Head of caudate nucleus (tissue), 42 donors: Measurements from ENCODE around the gene RGS9BP.

Source experiments
- DNase-seq, 42 donors: peaks; one replicate each; pipeline versions ENCODE4 v3.0.0 to v3.0.0-alpha.2; 2020 to 2021; ENCODE audit warnings: mixed read lengths in 7 of 42
- intact Hi-C: fragments of 100-400 bp; cut with DNase I; formaldehyde crosslinking; loops from one replicate; pipeline ENCODE4 v1.15.0; 2022

Gene RGS9BP

DNA sequence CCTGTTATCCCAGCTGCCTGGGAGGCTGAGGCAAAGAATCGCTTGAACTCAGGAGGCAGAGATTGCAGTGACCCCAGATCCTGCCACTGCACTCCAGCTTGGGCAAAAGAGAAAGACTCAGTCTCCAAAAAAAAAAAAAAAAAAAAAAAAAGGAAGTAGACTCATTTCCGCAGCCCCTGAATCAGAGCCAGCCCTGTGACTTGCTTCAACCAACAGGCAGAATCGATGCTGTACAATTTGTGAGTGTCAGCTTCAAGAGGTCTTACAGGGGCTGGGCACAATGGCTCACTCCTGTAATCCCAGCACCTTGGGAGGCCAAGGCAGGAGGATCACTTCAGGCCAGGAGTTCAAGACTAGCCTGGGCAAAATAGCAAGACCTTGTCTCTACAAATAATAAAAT, 13.5 kb upstream of the RGS9BP start:
- DNase-seq, result peak in 1 of 42 donors; percentile 49
- intact Hi-C loops, result no loop called here

DNA sequence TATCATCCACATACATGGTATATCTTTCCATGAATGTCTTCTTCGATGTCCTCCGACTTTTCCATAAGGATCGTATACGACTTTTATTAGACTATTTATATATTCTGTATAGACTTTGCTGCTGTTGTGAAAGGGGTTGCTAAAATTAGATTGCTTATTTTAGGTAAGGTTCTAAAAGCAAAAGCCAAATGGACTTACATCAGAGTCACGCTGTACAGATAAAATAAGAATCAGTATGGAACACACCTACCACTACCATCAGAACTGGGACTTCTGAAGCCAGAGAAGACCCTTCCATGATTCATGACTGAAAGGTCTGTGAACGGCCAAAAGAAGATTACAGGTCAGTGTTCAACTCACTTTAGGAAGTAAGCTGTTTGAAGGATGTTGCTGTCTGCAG, 9.6 kb upstream of the RGS9BP start:
- intact Hi-C loops, result no loop called here
- DNase-seq, result no peak

DNA sequence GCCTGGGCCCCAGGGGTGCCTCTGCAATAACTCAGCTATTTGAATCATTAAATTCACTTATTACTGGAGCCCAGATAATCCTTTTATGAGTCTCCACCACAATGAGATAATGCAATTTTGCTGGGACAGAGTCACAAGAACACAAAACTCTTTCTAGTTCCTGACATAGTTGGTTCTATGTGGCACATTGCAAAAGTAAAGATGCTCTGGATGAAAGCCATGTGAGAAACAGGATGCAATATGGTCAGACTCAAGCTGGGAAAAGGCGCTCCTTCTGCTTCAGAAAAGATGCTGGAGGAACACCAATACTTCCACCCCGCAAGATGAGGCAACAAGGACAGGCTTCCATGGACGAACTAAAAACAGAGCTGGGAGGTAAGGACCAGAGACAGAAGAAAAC, 6.3 kb upstream of the RGS9BP start:
- intact Hi-C loops, result no loop called here

DNA sequence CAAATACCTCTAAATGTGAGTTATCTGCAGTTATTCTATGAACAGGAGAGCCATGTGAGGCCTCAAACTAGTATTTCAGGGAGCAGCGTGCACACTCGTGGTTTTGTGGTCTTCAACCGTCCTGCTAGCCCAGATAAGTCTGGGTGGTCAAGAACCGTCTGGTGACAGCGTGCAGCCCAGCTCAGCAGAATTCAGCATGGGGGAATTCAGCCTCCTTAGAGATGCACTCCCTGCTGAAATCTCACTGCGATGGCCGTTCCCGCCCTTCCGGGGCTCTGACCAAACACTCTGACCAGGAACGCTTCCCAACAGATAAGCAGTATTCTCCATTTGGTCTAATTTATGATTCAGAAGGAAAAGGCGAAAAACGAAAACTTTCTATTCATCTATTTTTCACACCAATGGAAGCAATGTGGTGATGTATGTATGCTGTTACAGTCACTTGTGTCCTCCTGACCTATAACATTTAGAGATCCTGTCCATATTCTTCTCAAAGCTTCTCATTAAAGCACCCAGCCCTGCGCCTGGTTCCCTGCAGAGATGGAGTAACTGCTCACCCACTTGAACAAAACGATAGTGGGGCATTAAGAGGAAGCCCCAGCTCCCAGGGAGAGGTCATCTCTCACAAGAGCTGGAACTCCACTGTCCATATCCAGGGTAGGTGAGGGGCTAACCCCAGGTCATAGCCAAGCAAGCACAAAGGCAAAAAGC, 3.6 kb upstream of the RGS9BP start:
- intact Hi-C loops, result no loop called here

More for the DNA sequence above, 6.3 kb upstream of the RGS9BP start:
- DNase-seq, result no peak

DNA sequence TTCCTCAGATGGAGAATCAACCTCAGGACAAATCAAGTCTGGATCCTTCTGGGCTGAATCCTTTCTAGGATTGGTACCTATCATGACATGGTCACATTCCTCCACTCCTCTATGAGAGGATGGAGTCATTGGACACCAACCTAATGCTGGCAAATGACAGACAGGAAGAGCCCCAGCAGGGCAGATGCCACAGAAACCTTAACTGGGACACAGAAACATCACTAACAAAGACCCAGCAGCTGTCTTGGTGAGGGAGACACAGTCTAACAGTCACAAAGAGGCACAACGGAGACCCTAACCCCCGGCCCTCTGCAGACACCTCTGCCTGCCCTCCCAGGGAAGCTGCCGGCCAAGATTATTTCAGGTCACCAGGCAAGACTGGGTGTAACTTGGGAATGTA, 2.8 kb upstream of the RGS9BP start:
- DNase-seq, result no peak
- intact Hi-C loops, result no loop called here

More for the DNA sequence above, 3.6 kb upstream of the RGS9BP start:
- no peak for DNase-seq

DNA sequence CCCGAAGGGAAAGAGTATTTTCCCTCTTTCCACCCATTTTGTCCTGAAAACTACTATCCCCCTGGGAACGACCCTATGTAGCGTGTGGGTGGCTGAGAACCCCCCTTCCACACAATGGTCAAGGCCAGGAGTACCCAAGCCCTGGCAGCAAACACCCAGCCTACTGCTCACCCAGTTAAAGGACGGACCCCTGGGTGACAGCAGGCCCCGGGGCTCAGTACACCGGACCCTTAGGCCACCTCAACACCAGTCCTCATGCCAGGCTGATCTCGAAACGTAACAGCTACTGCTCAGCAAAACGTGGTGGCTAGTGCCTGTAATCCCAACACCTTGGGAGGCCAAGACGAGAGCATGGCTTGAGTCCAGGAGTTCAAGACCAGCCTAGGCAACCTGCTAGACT, 2.1 kb upstream of the RGS9BP start:
- no peak for DNase-seq
- intact Hi-C loops, result no loop called here

DNA sequence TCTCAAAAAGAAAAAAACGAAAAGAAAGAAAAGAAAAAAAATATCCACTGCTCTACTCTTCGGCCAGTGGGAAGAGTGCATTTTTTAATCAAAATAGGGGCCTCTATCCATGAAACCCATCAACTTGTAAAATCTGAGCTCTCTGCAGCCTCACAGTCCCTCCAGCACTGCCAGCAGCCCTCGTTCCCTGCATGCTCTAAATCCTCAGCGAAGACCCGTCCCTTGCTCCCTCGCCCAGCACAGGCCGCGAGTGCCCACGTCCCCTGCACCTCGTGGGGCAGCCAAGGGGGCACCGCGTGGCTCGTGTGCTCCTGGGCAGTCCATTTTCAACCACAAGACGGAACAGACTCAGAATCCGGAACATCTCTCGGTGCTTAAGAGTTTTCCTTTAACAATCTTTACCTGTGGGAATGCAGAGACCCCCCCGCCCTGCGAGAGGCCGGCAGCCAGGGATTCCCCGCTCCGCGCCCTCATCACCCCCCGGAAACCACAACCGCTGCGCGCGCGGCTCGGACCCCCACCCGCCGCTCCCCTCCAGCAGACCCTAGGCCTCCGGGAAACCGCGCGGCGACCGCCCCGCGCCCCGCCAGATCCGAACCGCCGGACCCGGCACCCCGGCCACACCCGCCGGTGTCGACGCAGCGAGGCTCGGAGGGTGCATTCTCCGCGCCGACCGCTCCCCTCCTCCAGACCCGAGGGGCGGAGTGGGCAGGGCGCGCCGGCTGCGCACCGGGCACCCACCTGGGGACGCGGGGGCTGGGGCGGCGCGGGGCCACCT, 1.3 kb upstream of the RGS9BP start:
- intact Hi-C loops, result no loop called here
- DNase-seq, result peak in 1 of 42 donors; percentile 18

DNA sequence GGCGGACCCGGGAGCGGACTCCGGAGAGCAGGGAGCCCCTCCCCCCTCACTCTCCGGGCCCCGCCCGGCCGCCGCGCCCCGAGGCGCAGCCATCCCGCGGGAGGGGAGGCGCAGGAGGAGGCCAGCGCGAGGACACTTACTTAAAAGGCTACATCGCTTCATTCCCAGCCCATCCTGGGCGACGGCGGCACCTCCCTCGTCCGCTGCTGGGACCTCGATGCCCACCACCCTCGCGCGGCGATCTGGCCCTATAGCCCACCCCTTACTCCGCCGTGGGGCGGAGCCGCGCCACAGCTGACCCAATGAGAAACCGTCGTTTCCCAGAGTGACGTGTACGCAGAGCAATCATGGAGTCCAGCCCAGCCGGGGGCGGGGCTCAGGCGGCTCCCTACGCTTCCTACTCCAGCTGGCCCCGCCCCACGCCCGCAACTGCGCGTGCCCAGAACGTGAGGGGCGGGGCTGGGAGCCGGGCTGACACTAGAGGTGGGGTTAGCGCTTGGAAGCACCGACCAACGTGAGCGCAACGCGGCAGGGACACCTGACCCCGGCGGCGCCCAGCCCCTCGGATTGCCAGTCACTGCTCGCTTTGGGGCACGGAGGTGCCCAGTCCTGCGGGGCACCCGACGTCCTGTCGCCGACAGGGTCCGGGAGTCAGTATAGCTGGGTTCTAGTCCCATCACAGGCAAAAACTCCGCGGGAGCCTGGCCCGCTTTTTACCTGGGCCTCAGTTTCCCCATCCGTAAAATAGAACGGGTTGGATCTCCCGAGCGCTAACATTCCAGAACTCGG, 523 bp upstream of the RGS9BP start, which contains the start of gene ANKRD27:
Gene ANKRD27, minus strand, starts transcription at position 250 of the 789 bp plus-strand sequence. CDS start 16,165 bp downstream, outside the sequence.
- DNase-seq, result peak; percentile 95 to 99 (median 98)

DNA sequence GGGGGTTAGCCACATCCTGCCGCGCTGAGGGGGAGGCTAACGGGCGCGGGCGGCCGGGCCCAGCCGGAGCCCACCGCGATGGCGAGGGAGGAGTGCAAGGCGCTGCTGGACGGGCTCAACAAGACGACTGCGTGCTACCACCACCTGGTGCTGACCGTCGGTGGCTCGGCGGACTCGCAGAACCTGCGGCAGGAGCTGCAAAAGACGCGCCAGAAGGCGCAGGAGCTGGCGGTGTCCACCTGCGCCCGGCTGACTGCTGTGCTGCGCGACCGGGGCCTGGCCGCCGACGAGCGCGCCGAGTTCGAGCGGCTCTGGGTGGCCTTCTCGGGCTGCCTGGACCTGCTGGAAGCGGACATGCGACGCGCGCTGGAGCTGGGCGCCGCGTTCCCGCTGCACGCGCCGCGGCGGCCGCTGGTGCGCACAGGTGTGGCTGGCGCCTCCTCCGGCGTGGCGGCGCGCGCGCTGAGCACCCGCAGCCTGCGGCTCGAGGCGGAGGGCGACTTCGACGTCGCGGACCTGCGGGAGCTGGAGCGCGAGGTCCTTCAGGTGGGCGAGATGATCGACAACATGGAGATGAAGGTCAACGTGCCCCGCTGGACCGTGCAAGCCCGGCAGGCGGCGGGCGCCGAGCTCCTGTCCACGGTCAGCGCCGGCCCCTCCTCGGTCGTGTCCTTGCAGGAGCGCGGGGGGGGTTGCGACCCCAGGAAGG, 692 bp downstream of the RGS9BP start:
- peak in 3 of 42 donors; percentile 9 to 45 (median 34) for DNase-seq
- intact Hi-C loops, result no loop called here

More for the DNA sequence above, 523 bp upstream of the RGS9BP start, which contains the start of gene ANKRD27:
- intact Hi-C loops, result no loop called here

DNA sequence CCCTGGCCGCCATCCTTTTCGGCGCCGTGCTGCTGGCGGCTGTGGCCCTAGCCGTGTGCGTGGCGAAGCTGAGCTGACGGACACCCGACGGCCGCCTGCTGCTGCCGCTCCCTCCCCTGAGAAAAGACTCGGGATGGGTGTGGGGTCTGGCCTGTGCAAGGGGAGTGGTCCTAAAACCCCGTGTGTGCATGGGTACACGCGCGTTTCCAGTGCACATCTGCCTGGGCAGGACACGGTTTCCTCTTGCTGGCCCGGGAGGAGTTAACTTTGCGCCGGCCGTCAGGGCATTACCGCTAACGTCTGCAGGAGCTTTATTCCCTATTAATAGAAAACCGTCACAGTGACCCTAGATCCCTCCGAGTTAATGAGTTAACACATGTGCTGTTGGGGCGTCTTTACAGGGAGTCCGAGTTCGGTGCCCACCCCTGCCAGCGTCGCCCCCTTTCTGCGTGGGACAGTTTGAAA, 1.3 kb downstream of the RGS9BP start:
- intact Hi-C loops, result no loop called here
- no peak for DNase-seq

DNA sequence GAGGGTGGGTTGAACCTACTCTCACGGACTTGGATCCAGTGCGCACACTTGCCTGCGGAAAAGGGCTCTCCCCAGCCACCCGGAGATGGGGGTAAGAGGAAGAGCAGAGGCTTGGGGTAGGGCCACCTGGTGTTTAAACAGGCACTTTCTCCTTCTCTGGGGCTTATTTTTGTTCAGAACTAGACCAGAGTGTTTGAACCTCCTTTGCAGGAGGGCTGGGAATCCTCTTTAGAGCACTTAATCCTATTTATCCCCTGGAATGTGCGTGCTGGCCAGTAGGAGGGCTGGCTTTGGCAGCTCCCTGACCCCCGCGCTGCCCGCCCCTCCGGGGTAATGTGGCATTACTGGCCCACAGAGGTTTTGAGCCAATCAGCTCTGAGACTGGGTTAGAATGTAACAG, 2.0 kb downstream of the RGS9BP start:
- no peak for DNase-seq
- intact Hi-C loops, result no loop called here

DNA sequence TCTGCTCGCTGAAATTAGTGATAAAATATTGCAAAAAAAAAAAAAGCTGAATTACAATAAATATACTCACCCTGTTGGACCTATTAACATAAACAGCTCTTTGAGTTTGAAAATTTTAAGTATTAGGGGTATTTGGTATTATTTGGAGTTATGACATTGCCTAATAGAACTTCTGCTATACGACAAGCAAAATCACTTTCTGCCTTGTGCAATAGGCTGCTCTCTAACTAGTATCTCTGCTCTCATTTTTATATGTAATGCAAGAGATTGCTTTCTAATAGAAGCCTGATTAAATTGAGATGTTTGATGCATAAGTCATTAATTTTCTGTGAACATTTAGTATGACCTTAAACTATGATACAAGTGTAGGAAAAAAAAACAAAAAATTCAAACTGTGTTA, 5.3 kb downstream of the RGS9BP start:
- no peak for DNase-seq
- intact Hi-C loops, result no loop called here

DNA sequence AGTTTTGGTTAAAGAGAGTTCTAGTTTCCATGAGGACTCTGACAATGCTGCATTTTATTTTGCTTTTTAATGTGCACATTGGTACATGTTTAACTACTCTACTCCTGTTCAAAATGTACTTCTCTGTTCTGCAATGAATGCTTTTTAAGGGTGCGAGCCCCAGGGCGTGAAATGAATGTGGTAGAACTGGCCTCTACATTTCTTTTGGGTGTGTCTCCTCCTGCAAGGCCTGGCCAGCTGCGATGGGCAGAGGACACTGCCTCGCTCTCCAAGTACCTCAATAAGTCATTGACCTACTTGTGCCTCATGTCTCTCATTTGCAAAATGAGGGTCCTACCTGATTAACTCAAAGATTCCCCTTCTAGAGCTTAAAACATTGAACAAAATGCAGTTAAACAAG, 6.7 kb downstream of the RGS9BP start:
- DNase-seq, result no peak
- intact Hi-C loops, result no loop called here

DNA sequence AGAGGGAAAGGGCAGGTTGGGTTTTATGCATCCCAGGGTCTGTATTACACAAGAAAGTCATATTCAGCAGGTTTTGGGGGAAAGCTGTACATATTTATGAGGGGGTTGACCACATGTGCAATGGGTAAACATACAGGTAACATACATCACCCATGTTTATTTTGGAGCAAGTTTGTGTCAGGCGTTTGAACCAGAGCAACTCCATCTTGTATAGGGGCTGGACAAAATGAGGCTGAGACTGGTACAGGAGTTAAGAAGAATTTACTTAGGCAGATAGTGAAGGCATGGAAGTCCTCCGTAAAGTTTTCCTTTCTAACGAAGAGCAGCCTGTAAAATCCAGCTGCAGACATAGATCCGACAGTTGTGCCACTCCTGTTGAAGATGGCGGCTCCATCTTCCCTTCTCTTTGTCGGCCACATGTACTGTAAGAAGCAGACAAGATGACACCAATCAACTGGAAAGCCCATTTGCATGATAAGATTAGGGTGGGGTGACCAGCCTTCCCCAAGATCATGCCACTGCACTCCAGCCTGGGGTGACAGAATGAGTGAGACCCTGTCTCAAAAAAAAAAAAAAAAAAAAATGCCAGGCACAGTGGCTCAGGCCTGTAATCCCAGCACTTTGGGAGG, 11.3 kb downstream of the RGS9BP start:
- DNase-seq, result no peak
- intact Hi-C loops, result no loop called here

DNA sequence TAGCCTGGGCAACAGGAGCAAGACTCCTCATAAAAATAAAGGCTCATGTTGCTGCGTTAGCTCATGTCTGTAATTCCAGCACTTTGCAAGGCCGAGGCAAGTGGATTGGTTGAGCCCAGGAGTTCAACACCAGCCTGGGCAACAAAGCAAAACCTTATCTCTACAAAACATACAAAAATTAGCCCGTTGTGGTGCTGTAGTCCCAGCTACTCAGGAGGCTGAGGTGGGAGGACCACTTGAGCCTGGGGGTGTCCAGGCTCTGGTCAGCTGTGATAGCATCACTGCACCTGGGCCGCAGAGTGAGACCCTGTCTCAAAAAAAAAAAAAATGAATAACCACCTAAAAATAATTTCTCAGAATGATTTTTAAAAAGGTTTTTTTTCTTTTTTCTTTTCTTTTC, 12.0 kb downstream of the RGS9BP start:
- no peak for DNase-seq
- intact Hi-C loops, result no loop called here

DNA sequence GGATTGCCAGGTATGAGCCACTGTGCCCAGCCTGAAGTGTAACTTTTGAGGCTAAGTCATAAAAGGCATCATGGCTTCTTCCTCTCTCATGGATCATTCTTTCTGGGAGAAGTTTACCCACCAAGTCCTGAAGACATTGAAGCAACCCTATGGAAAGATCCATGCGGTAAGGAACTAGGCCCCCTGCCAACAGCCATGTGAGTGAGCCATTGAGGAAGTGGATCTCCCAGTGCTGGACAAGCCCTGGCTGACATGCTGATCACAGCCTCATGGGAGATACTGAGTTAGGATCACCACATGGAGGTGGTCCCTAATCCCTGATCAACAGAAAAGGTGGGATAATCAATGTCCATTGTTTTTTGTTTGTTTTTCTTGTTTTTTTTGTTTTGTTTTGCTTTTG, 12.7 kb downstream of the RGS9BP start:
- DNase-seq, result peak in 1 of 42 donors; percentile 13
- intact Hi-C loops, result no loop called here

DNA sequence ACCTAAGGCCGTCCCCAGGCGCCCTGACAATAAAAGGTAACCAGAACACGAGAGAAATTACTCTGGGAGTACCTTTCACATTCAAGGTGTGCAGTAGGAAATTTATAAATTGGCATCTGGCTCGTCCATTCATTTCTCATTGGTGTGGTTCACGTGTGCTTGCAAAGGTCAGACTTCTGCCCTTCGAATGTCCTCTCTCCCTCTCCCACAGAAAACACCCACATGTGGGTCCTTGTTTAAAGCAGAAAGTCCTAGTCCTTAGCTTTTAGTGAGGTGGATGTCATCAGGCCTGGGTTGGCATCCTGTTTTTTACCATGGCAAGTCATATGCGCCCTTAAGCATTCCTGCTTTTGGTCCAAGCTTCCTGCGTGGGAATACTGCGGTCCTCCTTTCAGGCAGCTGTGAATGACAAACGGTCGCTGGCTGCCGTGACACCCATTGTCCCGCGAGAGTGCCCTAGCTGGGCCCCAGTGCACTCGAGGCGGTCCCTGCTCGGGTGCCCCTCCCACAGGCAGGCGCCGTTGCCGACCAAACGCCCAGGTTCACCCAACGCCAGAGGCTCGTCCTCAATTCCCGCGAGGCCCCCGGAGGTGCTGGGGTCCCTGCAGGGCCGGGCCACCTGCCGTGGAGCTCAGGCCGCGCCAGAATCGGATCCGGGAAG, 15.8 kb downstream of the RGS9BP start, which contains the start of gene NUDT19:
Gene NUDT19, plus strand, starts transcription at position 531 of the 661 bp plus-strand sequence. CDS start 140 bp downstream, outside the sequence.
- intact Hi-C loops, result no loop called here
- DNase-seq, result peak; percentile 72 to 94 (median 86)
